Epithelial cell of proximal tubule (primary cell): ENCODE measurements around the gene GARIN5B. TPM values are rescaled to one million over a fixed set of nuclear protein-coding genes. Genes with fewer than 3 reads are reported as not detected.
"Not testable (repeated sequence)": the region's sequence is repeated elsewhere in the genome, so short reads cannot be mapped to it uniquely, and the experiment has no call there.

Experiments used
- DNase-seq: peaks from one replicate; pipeline ENCODE4 v3.0.0-alpha.2; 2011; ENCODE audit warnings: low read depth
- H3K4me3 ChIP-seq: 2 replicates; pipeline ENCODE4 v1.5.1; 2011; ENCODE audit warnings: low read depth, mild to moderate bottlenecking, low read length
- CTCF ChIP-seq: conservative IDR thresholded peaks from 2 replicates; pipeline ENCODE4 v1.5.1; 2012; ENCODE audit warnings: low read depth, mild to moderate bottlenecking, low read length
- total RNA-seq: library from RNA; depleted of rRNA; stranded (reverse); fragments of >200 nt; gene quantifications from 2 replicates; pipeline ENCODE4 v1.2.3, GENCODE V29; 2015

The GARIN5B gene
- total RNA-seq, 1 donor from 2014 or later = not detected

- peak overlapping the region; percentile 86 for H3K4me3 ChIP-seq
- DNase-seq = no peak
- no peak for TF ChIP-seq CTCF
Measured at GRCh38 chr19:55406091-55406825, 43.2 kb upstream of the GARIN5B start.

GRCh38 chr19:55405638-55406037 lies 42.6 kb upstream of the GARIN5B start:
- DNase-seq = no peak
- peak overlapping the region; percentile 86 for H3K4me3 ChIP-seq
- no peak for TF ChIP-seq CTCF

- no peak for TF ChIP-seq CTCF
Measured at GRCh38 chr19:55402509-55402908, 39.4 kb upstream of the GARIN5B start.

GRCh38 chr19:55401390-55401789 lies 38.3 kb upstream of the GARIN5B start:
- not testable (repeated sequence) for H3K4me3 ChIP-seq, DNase-seq

More at GRCh38 chr19:55402509-55402908, 39.4 kb upstream of the GARIN5B start:
- DNase-seq = no peak
- no peak overlapping the region for H3K4me3 ChIP-seq

GRCh38 chr19:55400281-55401087 lies 37.4 kb upstream of the GARIN5B start:
- no peak for DNase-seq
- H3K4me3 ChIP-seq = no peak overlapping the region
- TF ChIP-seq CTCF = no peak

GRCh38 chr19:55398200-55398925 lies 35.3 kb upstream of the GARIN5B start:
- H3K4me3 ChIP-seq = no peak overlapping the region
- no peak for TF ChIP-seq CTCF
- no peak for DNase-seq
